ENCODE measurements around the gene FAM72C.
"Not testable (repeated sequence)": the region's sequence is repeated elsewhere in the genome, so short reads cannot be mapped to it uniquely, and the experiment has no call there.

DNA sequence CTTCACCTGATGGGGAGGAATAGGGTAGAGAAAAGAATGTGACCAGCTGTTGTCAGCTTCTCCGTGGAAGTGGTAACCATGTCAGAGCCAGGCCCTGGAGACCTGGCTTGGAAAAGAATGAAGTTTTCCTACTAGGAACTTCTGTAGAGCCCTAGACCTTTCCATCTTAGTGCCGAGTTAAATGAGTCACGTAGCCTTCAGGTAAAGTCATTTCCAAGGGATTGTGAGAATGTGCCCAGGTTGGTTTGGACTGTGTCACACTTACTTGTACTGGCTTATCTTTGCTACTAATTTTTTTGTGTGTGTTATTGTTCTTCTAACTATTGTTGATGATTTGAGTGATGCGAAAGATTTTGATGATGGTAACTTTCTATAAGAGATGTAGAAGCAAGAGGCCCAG, 42.3 kb upstream of the FAM72C start:
- TF ChIP-seq, protein P1, sequence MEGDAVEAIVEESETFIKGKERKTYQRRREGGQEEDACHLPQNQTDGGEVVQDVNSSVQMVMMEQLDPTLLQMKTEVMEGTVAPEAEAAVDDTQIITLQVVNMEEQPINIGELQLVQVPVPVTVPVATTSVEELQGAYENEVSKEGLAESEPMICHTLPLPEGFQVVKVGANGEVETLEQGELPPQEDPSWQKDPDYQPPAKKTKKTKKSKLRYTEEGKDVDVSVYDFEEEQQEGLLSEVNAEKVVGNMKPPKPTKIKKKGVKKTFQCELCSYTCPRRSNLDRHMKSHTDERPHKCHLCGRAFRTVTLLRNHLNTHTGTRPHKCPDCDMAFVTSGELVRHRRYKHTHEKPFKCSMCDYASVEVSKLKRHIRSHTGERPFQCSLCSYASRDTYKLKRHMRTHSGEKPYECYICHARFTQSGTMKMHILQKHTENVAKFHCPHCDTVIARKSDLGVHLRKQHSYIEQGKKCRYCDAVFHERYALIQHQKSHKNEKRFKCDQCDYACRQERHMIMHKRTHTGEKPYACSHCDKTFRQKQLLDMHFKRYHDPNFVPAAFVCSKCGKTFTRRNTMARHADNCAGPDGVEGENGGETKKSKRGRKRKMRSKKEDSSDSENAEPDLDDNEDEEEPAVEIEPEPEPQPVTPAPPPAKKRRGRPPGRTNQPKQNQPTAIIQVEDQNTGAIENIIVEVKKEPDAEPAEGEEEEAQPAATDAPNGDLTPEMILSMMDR (IDR thresholded peaks at IDR 0.05) = not testable (repeated sequence)
- TF ChIP-seq POLR2A (IDR thresholded peaks at IDR 0.05) = not testable (repeated sequence)

Data from heart left ventricle (tissue), 13 donors.